Neutrophil (primary cell): ENCODE data around the gene KCNJ10.

Experiments
- H3K27ac ChIP-seq: fragments of 200-600 bp; sonication (generic); 2 replicates; pipeline ENCODE4 v1.5.1; 2016; ENCODE audit warnings: mild to moderate bottlenecking, moderate library complexity
- H3K27me3 ChIP-seq: fragments of 200-600 bp; sonication (generic); 2 replicates; pipeline ENCODE4 v1.6.0; 2016; ENCODE audit warnings: mild to moderate bottlenecking
- H3K36me3 ChIP-seq: fragments of 200-600 bp; sonication (generic); 2 replicates; pipeline ENCODE4 v1.5.1; 2017
- H3K4me1 ChIP-seq, 2 experiments: fragments of 200-600 bp in 1 of 2; sonication (generic) in 1 of 2; 1 replicate in 1 of 2; 2 replicates in 1 of 2; pipeline versions ENCODE4 v1.5.1 to v1.6.1; 2013 to 2016; ENCODE audit warnings: low read depth in 1 of 2, low read length in 1 of 2, mild to moderate bottlenecking in 1 of 2, moderate library complexity in 1 of 2; ENCODE audit not compliant: control insufficient read depth in 1 of 2, insufficient read depth in 1 of 2
- H3K4me3 ChIP-seq, 2 experiments: fragments of 200-600 bp in 1 of 2; sonication (generic) in 1 of 2; 1 replicate in 1 of 2; 2 replicates in 1 of 2; pipeline ENCODE4 v1.5.1; 2013 to 2016; ENCODE audit warnings: low read depth in 1 of 2, low read length in 1 of 2, mild to moderate bottlenecking in 1 of 2, moderate library complexity in 1 of 2
- H3K9me3 ChIP-seq: fragments of 200-600 bp; sonication (generic); 2 replicates; pipeline ENCODE4 v1.5.1; 2016
- TF ChIP-seq, protein P1 (sequence below): fragments of 200-600 bp; sonication (generic); IDR thresholded peaks from 2 replicates; pipeline ENCODE4 v1.5.1; 2016; ENCODE audit warnings: antibody characterized with exemption

The KCNJ10 gene

DNA sequence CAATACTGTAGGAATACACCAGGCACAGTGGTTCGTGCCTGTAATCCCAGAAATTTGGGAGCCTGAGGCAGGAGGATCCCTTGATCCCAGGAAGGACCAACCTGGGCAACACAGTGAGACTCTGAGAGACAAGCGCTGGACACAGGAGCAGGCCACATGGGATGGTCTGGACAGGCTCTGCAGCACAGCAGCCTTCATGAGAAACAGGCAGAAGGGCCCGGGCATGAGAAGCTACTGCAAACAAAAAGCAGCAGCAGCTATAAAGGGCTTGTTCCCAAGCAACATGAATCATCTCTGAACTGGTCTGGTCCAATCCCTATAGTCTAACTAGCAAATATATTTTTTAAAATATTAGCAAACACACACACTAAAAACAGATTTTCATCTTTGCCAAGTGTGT is 80.4 kb downstream of the KCNJ10 start:
- TF ChIP-seq, protein P1, sequence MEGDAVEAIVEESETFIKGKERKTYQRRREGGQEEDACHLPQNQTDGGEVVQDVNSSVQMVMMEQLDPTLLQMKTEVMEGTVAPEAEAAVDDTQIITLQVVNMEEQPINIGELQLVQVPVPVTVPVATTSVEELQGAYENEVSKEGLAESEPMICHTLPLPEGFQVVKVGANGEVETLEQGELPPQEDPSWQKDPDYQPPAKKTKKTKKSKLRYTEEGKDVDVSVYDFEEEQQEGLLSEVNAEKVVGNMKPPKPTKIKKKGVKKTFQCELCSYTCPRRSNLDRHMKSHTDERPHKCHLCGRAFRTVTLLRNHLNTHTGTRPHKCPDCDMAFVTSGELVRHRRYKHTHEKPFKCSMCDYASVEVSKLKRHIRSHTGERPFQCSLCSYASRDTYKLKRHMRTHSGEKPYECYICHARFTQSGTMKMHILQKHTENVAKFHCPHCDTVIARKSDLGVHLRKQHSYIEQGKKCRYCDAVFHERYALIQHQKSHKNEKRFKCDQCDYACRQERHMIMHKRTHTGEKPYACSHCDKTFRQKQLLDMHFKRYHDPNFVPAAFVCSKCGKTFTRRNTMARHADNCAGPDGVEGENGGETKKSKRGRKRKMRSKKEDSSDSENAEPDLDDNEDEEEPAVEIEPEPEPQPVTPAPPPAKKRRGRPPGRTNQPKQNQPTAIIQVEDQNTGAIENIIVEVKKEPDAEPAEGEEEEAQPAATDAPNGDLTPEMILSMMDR: no peak

DNA sequence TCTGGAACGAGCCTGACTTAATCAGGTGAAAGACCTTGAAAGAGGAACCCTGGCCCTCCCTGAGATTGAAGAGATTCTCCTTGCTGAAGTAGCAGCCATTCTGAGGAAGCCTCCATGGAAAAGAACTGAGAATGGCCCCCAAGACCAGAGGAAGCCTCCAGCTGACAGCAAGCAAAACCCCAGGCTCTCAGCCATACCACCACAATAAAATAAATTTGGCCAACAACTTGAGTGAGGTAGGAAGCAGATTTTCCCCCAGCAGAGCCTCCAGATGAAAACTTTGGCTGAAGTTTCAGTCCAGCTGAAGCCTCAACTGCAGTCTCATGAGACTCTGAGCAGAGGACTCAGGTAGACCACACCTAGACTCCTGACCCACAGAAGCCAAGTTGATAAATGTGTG is 82.0 kb downstream of the KCNJ10 start:
- H3K36me3 ChIP-seq: no peaks in the 10 kb centered on the region
- peaks cover 7 to 9% of the 10 kb centered on the region in 2 experiments for H3K4me1 ChIP-seq
- peaks cover 15% of the 10 kb centered on the region for H3K27me3 ChIP-seq
- no peak overlapping the region for H3K4me3 ChIP-seq
- TF ChIP-seq, protein P1: no peak
- no peak overlapping the region for H3K27ac ChIP-seq
- no peaks in the 10 kb centered on the region for H3K9me3 ChIP-seq

More for the DNA sequence above, 80.4 kb downstream of the KCNJ10 start:
- Histone ChIP-seq H3K27me3 (peaks cover 4% of the 10 kb centered on the region), H3K4me3 (no peak overlapping the region), H3K9me3 (no peaks in the 10 kb centered on the region), H3K36me3 (no peaks in the 10 kb centered on the region), H3K27ac (no peak overlapping the region), H3K4me1 (peaks cover 7 to 9% of the 10 kb centered on the region in 2 experiments)

- no peaks in the 10 kb centered on the region for H3K9me3 ChIP-seq
- peaks cover 16% of the 10 kb centered on the region for H3K27me3 ChIP-seq
- peaks cover 7 to 9% of the 10 kb centered on the region in 2 experiments for H3K4me1 ChIP-seq
- H3K4me3 ChIP-seq: no peak overlapping the region
- no peaks in the 10 kb centered on the region for H3K36me3 ChIP-seq
- TF ChIP-seq, protein P1: no peak
- H3K27ac ChIP-seq: no peak overlapping the region
Observed at GRCh38 chr1:159987186-159987585, 82.8 kb downstream of the KCNJ10 start.

- TF ChIP-seq, protein P1: no peak
- peaks cover 2 to 3% of the 10 kb centered on the region in 2 experiments for H3K4me1 ChIP-seq
Observed at GRCh38 chr1:159986531-159986930, 83.4 kb downstream of the KCNJ10 start.

GRCh38 chr1:159986093-159986492 is 83.9 kb downstream of the KCNJ10 start:
- no peak overlapping the region for H3K27ac ChIP-seq
- no peaks in the 10 kb centered on the region for H3K9me3 ChIP-seq
- H3K36me3 ChIP-seq: no peaks in the 10 kb centered on the region
- peaks cover 16% of the 10 kb centered on the region for H3K27me3 ChIP-seq
- H3K4me1 ChIP-seq: no peaks in the 10 kb centered on the region
- TF ChIP-seq, protein P1: no peak
- H3K4me3 ChIP-seq: no peak overlapping the region

More at GRCh38 chr1:159986531-159986930, 83.4 kb downstream of the KCNJ10 start:
- Histone ChIP-seq H3K27ac (no peak overlapping the region), H3K4me3 (no peak overlapping the region), H3K27me3 (peaks cover 16% of the 10 kb centered on the region), H3K36me3 (no peaks in the 10 kb centered on the region), H3K9me3 (no peaks in the 10 kb centered on the region)

GRCh38 chr1:159985473-159985872 is 84.5 kb downstream of the KCNJ10 start:
- H3K9me3 ChIP-seq: no peaks in the 10 kb centered on the region
- TF ChIP-seq, protein P1: no peak
- H3K36me3 ChIP-seq: no peaks in the 10 kb centered on the region
- peaks cover 20% of the 10 kb centered on the region for H3K27me3 ChIP-seq
- H3K27ac ChIP-seq: no peak overlapping the region
- no peaks in the 10 kb centered on the region for H3K4me1 ChIP-seq
- H3K4me3 ChIP-seq: no peak overlapping the region
